CD8-positive, alpha-beta memory T cell (primary cell): ENCODE results near the gene SLC12A7. TPM values are rescaled to one million over a fixed set of nuclear protein-coding genes. Genes with fewer than 3 reads are reported as not detected.

Source experiments
- CTCF ChIA-PET: fragments of 350-600 bp; sonication (Branson Sonifier 250); formaldehyde crosslinking; loops from one replicate; lab custom pipeline; 2021; ENCODE audit warnings: antibody characterized with exemption; lab: Charles Lee
- POLR2A ChIA-PET: fragments of 350-600 bp; sonication (Branson Sonifier 250); formaldehyde crosslinking; loops from one replicate; lab custom pipeline; 2021; ENCODE audit warnings: antibody characterized with exemption; lab: Charles Lee
- DNase-seq, 5 donors: peaks; one replicate each; pipeline versions ENCODE4 v3.0.0 to v3.0.0-alpha.2; 2020 to 2022; ENCODE audit warnings: mixed read lengths in 1 of 5
- H3K27ac ChIP-seq: one replicate; pipeline ENCODE4 v1.7.0; 2013; ENCODE audit warnings: low read depth, mild to moderate bottlenecking, low read length, moderate library complexity
- H3K27me3 ChIP-seq: 2 replicates; pipeline ENCODE4 v1.7.0; 2013; ENCODE audit warnings: low read length, mild to moderate bottlenecking; ENCODE audit not compliant: insufficient read depth, poor library complexity, severe bottlenecking
- H3K36me3 ChIP-seq: 2 replicates; pipeline ENCODE4 v1.7.0; 2013; ENCODE audit warnings: mild to moderate bottlenecking, low read length, moderate library complexity; ENCODE audit not compliant: insufficient read depth
- H3K4me1 ChIP-seq: 2 replicates; pipeline ENCODE4 v1.7.0; 2013; ENCODE audit warnings: mild to moderate bottlenecking, low read length, moderate library complexity; ENCODE audit not compliant: insufficient read depth
- H3K4me3 ChIP-seq: 2 replicates; pipeline ENCODE4 v1.7.0; 2013; ENCODE audit warnings: mild to moderate bottlenecking, low read length
- H3K9me3 ChIP-seq: 2 replicates; pipeline ENCODE4 v1.7.0; 2013; ENCODE audit warnings: mild to moderate bottlenecking, low read length
- H3K27ac Mint-ChIP-seq, 8 donors: one replicate each; pipeline ENCODE4 v1.8.0; 2020 to 2021; ENCODE audit warnings: mixed read lengths in 8 of 8, mild to moderate bottlenecking in 6 of 8, inconsistent platforms in 3 of 8, moderate library complexity in 3 of 8
- H3K27me3 Mint-ChIP-seq, 2 donors: one replicate each; pipeline ENCODE4 v1.8.0; 2020 to 2021; ENCODE audit warnings: mixed read lengths in 2 of 2, mild to moderate bottlenecking in 1 of 2, moderate library complexity in 1 of 2
- H3K36me3 Mint-ChIP-seq, 3 donors: one replicate each; pipeline ENCODE4 v1.8.0; 2020 to 2021; ENCODE audit warnings: mixed read lengths in 3 of 3, inconsistent platforms in 1 of 3, mild to moderate bottlenecking in 1 of 3
- H3K4me1 Mint-ChIP-seq, 3 donors: one replicate each; pipeline ENCODE4 v1.8.0; 2020 to 2021; ENCODE audit warnings: mixed read lengths in 3 of 3, inconsistent platforms in 1 of 3, mild to moderate bottlenecking in 1 of 3
- H3K4me3 Mint-ChIP-seq, 7 donors: one replicate each; pipeline ENCODE4 v1.8.0; 2020 to 2021; ENCODE audit warnings: mixed read lengths in 7 of 7, mild to moderate bottlenecking in 6 of 7, moderate library complexity in 4 of 7, inconsistent platforms in 2 of 7
- H3K9me3 Mint-ChIP-seq, 5 donors: one replicate each; pipeline ENCODE4 v1.8.0; 2020 to 2022; ENCODE audit warnings: mixed read lengths in 5 of 5, mild to moderate bottlenecking in 3 of 5, moderate library complexity in 2 of 5, inconsistent platforms in 1 of 5
- polyA plus RNA-seq: library from polyadenylated mRNA; unstranded; fragments of 300-500 nt; fragmentation: Illumina TruSeq; gene quantifications from one replicate; pipeline ENCODE4 v1.2.3, GENCODE V29; 2021
- total RNA-seq, 2 experiments: library from RNA; stranded (reverse); gene quantifications; one replicate each; pipeline ENCODE4 v1.2.3, GENCODE V29; 2021

The SLC12A7 gene
- total and polyA plus RNA-seq, 3 experiments from 2014 or later = 4.9 to 20.0 (median 6.6) TPM

DNA sequence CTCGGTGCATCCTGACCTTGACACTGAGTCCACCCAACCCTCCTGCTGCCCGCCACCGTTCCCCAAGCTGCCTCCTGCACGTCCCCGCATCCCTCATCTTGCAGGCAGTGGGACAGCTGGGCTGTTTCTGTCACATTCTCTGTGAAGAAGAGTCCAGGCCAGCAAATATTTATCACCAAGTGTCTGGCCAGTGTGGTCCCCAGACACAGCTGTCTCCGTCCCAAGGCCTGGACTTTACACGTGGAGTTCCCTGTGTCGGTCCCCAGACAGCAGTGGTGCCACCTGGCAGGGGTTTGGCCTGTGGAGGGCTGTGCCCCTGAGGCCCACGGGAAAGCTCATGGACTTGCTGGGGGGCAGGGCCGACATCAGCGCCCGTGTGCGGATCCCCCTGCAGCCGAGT is 9.2 kb upstream of the SLC12A7 start:
- POLR2A ChIA-PET = no interaction called here
- Mint-ChIP-seq H3K4me1 (no peaks in the 10 kb centered on the region), H3K9me3 (no peaks in the 10 kb centered on the region), H3K36me3 (no peaks in the 10 kb centered on the region), H3K27me3 (peaks cover 0 to 5% of the 10 kb centered on the region in 2 donors), H3K27ac (no peak overlapping the region), H3K4me3 (no peak overlapping the region)
- CTCF ChIA-PET = no interaction called here
- H3K36me3 ChIP-seq = no peaks in the 10 kb centered on the region
- no peaks in the 10 kb centered on the region for H3K27me3 ChIP-seq
- H3K4me1 ChIP-seq = no peaks in the 10 kb centered on the region
- no peak overlapping the region for H3K4me3 ChIP-seq
- no peaks in the 10 kb centered on the region for H3K9me3 ChIP-seq
- DNase-seq = no peak
- no peak overlapping the region for H3K27ac ChIP-seq

GRCh38 chr5:1120236-1120999 is 8.6 kb upstream of the SLC12A7 start:
- POLR2A ChIA-PET = no interaction called here

GRCh38 chr5:1119312-1119831 is 7.5 kb upstream of the SLC12A7 start:
- Mint-ChIP-seq H3K27me3 (peaks cover 0 to 6% of the 10 kb centered on the region in 2 donors), H3K36me3 (no peaks in the 10 kb centered on the region), H3K9me3 (no peaks in the 10 kb centered on the region), H3K4me1 (no peaks in the 10 kb centered on the region), H3K27ac (peak overlapping the region in 1 of 8 donors; percentile 24), H3K4me3 (no peak overlapping the region)
- POLR2A ChIA-PET = interaction anchor here (0.7 kb wide), 1 partner anchor 318 kb away, joined by 3 read pairs; no protein-coding TSS in a partner anchor
- no peak overlapping the region for H3K4me3 ChIP-seq
- DNase-seq = no peak
- CTCF ChIA-PET = interaction anchor here (0.6 to 1.2 kb wide), 3 partner anchors 19 to 68 kb away, joined by 3 read pairs; no protein-coding TSS in a partner anchor
- H3K27ac ChIP-seq = no peak overlapping the region
- H3K9me3 ChIP-seq = no peaks in the 10 kb centered on the region
- no peaks in the 10 kb centered on the region for H3K4me1 ChIP-seq
- no peaks in the 10 kb centered on the region for H3K36me3 ChIP-seq
- H3K27me3 ChIP-seq = no peaks in the 10 kb centered on the region

More at GRCh38 chr5:1120236-1120999, 8.6 kb upstream of the SLC12A7 start:
- no peaks in the 10 kb centered on the region for H3K36me3 Mint-ChIP-seq
- peak overlapping the region in 1 of 7 donors; percentile 68 for H3K4me3 Mint-ChIP-seq
- no peaks in the 10 kb centered on the region for H3K9me3 Mint-ChIP-seq
- Histone ChIP-seq H3K9me3 (no peaks in the 10 kb centered on the region), H3K4me1 (no peaks in the 10 kb centered on the region), H3K27me3 (no peaks in the 10 kb centered on the region), H3K36me3 (no peaks in the 10 kb centered on the region), H3K27ac (no peak overlapping the region), H3K4me3 (no peak overlapping the region)
- no peaks in the 10 kb centered on the region for H3K4me1 Mint-ChIP-seq
- DNase-seq = no peak
- CTCF ChIA-PET = interaction anchor here (1.1 kb wide), 1 partner anchor 47 kb away, joined by 3 read pairs; no protein-coding TSS in a partner anchor
- peak overlapping the region in 2 of 8 donors; percentile 69 to 77 for H3K27ac Mint-ChIP-seq
- H3K27me3 Mint-ChIP-seq = peaks cover 0 to 5% of the 10 kb centered on the region in 2 donors

GRCh38 chr5:1118738-1119137 is 6.9 kb upstream of the SLC12A7 start:
- Mint-ChIP-seq H3K4me3 (peak overlapping the region in 1 of 7 donors; percentile 15), H3K27ac (peak overlapping the region in 2 of 8 donors; percentile 6 to 33), H3K9me3 (no peaks in the 10 kb centered on the region), H3K27me3 (peaks cover 0 to 10% of the 10 kb centered on the region in 2 donors), H3K4me1 (no peaks in the 10 kb centered on the region), H3K36me3 (no peaks in the 10 kb centered on the region)
- Histone ChIP-seq H3K36me3 (no peaks in the 10 kb centered on the region), H3K9me3 (no peaks in the 10 kb centered on the region), H3K27ac (no peak overlapping the region), H3K4me3 (no peak overlapping the region), H3K27me3 (no peaks in the 10 kb centered on the region), H3K4me1 (no peaks in the 10 kb centered on the region)
- POLR2A ChIA-PET = interaction anchor here (0.7 kb wide), 1 partner anchor 319 kb away, joined by 3 read pairs; no protein-coding TSS in a partner anchor
- CTCF ChIA-PET = interaction anchor here (0.6 to 1.2 kb wide), 2 partner anchors 19 to 69 kb away, joined by 3 read pairs; no protein-coding TSS in a partner anchor
- DNase-seq = no peak

DNA sequence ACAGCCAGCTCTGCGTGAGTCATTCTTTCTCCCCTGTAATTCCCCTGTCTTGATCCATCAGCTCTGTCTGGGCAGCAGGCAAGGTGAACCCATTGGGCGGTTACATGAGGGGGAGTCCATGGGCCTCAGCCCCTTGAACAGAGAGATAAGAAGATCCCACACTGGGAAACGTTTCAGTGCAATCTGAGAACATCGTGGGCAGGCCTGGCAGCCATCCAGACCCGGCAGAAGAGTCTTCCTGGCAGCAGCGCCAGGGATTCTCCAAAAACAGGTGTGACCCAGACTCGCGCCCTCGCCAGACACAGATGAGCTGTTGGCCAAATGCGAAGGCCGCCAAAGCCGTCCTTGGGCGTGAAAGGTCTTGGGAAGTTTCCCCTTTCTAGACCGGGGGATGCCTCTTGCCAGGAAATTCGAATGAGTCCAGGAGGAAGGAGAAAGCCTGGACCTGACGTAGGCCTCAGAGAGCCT is 6.4 kb upstream of the SLC12A7 start:
- CTCF ChIA-PET = no interaction called here

GRCh38 chr5:1116977-1117376 is 5.1 kb upstream of the SLC12A7 start:
- Histone ChIP-seq H3K4me1 (no peaks in the 10 kb centered on the region), H3K27ac (no peak overlapping the region), H3K4me3 (no peak overlapping the region), H3K27me3 (no peaks in the 10 kb centered on the region), H3K9me3 (no peaks in the 10 kb centered on the region), H3K36me3 (no peaks in the 10 kb centered on the region)
- DNase-seq = no peak
- H3K4me1 Mint-ChIP-seq = no peaks in the 10 kb centered on the region
- H3K27me3 Mint-ChIP-seq = peaks cover 0 to 14% of the 10 kb centered on the region in 2 donors
- no peak overlapping the region for H3K27ac Mint-ChIP-seq
- ChIA-PET CTCF (no interaction called here), POLR2A (no interaction called here)
- no peak overlapping the region for H3K4me3 Mint-ChIP-seq
- H3K9me3 Mint-ChIP-seq = no peaks in the 10 kb centered on the region
- no peaks in the 10 kb centered on the region for H3K36me3 Mint-ChIP-seq

More for the DNA sequence above, 6.4 kb upstream of the SLC12A7 start:
- Mint-ChIP-seq H3K27ac (peak overlapping the region in 1 of 8 donors; percentile 33), H3K27me3 (peaks cover 0 to 14% of the 10 kb centered on the region in 2 donors), H3K36me3 (no peaks in the 10 kb centered on the region), H3K4me1 (no peaks in the 10 kb centered on the region), H3K4me3 (peak overlapping the region in 2 of 7 donors; percentile 8 to 15), H3K9me3 (no peaks in the 10 kb centered on the region)
- POLR2A ChIA-PET = no interaction called here
- Histone ChIP-seq H3K36me3 (no peaks in the 10 kb centered on the region), H3K4me1 (no peaks in the 10 kb centered on the region), H3K9me3 (no peaks in the 10 kb centered on the region), H3K27ac (no peak overlapping the region), H3K4me3 (no peak overlapping the region), H3K27me3 (no peaks in the 10 kb centered on the region)
- no peak for DNase-seq

GRCh38 chr5:1116109-1116740 is 4.4 kb upstream of the SLC12A7 start:
- Histone ChIP-seq H3K27ac (no peak overlapping the region), H3K9me3 (no peaks in the 10 kb centered on the region), H3K27me3 (no peaks in the 10 kb centered on the region), H3K4me3 (no peak overlapping the region), H3K4me1 (no peaks in the 10 kb centered on the region), H3K36me3 (no peaks in the 10 kb centered on the region)
- Mint-ChIP-seq H3K9me3 (no peaks in the 10 kb centered on the region), H3K4me3 (no peak overlapping the region), H3K4me1 (no peaks in the 10 kb centered on the region), H3K27ac (no peak overlapping the region), H3K36me3 (no peaks in the 10 kb centered on the region), H3K27me3 (peaks cover 0 to 14% of the 10 kb centered on the region in 2 donors)
- ChIA-PET CTCF (no interaction called here), POLR2A (no interaction called here)
- DNase-seq = no peak
